DOHH2 (cell line): ENCODE results near the gene SEC11C.

Experiments used
- CTCF ChIP-seq: fragments of 200-600 bp; sonication (generic); IDR thresholded peaks from one replicate; pipeline ENCODE4 v1.5.1; 2014; ENCODE audit warnings: antibody characterized with exemption, mild to moderate bottlenecking, low read depth, low read length; ENCODE audit not compliant: poor library complexity, severe bottlenecking
- EZH2phosphoT487 ChIP-seq: fragments of 200-600 bp; sonication (generic); IDR thresholded peaks from 2 replicates; pipeline ENCODE4 v1.6.1; 2017; ENCODE audit warnings: borderline replicate concordance, mild to moderate bottlenecking, antibody characterized with exemption, low read length, moderate library complexity, mixed read lengths

DNA sequence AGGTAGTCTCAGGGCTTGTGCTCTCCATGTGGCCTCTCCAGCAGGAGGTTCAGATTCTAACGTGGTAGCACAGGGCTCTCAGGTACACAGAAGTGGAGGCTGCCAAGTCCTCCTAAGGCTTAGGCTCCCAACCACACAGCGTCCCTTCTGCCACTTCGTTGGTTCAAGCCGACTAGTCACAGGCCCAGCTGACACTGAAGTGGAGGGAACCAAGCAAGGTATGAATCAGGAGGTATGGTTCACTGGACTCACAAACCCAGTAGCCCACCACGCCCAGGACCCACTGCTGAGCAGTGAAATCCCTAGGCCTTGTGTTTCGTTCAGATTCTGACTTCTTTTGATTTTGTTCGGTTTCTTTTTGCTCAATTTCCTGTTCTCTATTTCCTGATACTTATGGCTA lies 46.0 kb upstream of the SEC11C start:
- TF ChIP-seq CTCF: no peak
- TF ChIP-seq EZH2phosphoT487: no peak
